Nephron (organoid): ENCODE data around the gene GRIK3.

ENCODE experiments used
- H3K27ac Mint-ChIP-seq, 3 experiments: 2 replicates each; pipeline ENCODE4 v1.8.0; 2020; ENCODE audit warnings: mixed read lengths in 3 of 3, mild to moderate bottlenecking in 2 of 3, moderate library complexity in 1 of 3
- H3K27me3 Mint-ChIP-seq: 2 replicates; pipeline ENCODE4 v1.8.0; 2021; ENCODE audit warnings: low read depth, mild to moderate bottlenecking, moderate library complexity, mixed read lengths
- H3K36me3 Mint-ChIP-seq: 2 replicates; pipeline ENCODE4 v1.8.0; 2020; ENCODE audit warnings: low read depth, mixed read lengths
- H3K4me1 Mint-ChIP-seq: 2 replicates; pipeline ENCODE4 v1.8.0; 2020; ENCODE audit warnings: mixed read lengths
- H3K4me3 Mint-ChIP-seq, 3 experiments: 2 replicates each; pipeline ENCODE4 v1.8.0; 2020; ENCODE audit warnings: mild to moderate bottlenecking in 3 of 3, mixed read lengths in 3 of 3, moderate library complexity in 2 of 3
- H3K9me3 Mint-ChIP-seq: 2 replicates; pipeline ENCODE4 v1.8.0; 2020; ENCODE audit warnings: mixed read lengths
- TF ChIP-seq, protein P1 (sequence below), 3 experiments: fragments of 200-600 bp; sonication (generic); IDR thresholded peaks; one replicate each; pipeline ENCODE4 v1.5.0; 2021; ENCODE audit warnings: antibody characterized with exemption in 3 of 3; ENCODE audit not compliant: unreplicated experiment in 3 of 3

Gene GRIK3

DNA sequence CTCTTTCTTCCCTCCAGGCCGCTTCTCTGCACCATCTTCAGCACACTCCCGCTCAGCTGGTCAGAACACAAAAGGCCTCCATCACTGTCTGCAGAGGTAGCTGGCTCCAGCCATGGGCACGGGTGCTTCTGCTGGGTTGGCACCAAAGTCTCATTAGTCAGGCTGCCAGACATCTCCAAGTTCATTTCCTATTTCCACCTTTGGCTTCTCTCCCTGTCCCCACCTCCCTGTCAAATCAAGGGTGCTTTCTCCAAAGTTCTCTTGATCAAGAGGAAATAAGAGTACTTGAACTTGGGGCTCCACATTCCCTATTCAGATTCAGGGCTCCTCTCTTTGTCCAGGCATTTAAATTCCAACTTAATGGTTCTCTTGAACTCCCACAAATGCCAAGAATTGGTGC, 33.9 kb upstream of the GRIK3 start:
- H3K9me3 Mint-ChIP-seq = no peaks in the 10 kb centered on the region

DNA sequence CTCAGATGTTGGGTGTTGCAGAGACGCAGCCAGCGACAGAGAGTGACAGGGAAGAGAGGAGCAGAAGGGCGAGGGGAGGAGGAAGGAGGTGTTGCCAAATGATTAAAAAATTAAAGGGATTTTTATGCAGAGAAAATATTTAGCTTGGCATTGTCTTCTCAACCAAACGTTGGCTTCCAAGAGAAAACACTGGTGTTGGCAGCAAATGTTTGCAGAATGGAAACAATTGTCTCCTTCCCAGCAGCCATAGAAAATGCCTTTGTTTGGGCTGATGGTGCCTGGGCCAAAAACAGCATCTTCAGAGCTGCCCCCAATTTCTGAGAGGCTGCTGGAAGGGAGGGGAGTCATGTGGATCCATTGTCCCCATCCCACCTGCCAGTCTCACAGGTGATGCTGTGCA, 29.7 kb upstream of the GRIK3 start:
- H3K4me1 Mint-ChIP-seq = no peaks in the 10 kb centered on the region
- peaks cover 60% of the 10 kb centered on the region for H3K27me3 Mint-ChIP-seq
- no peaks in the 10 kb centered on the region for H3K36me3 Mint-ChIP-seq
- no peaks in the 10 kb centered on the region for H3K9me3 Mint-ChIP-seq
- H3K4me3 Mint-ChIP-seq = no peak overlapping the region
- no peak overlapping the region for H3K27ac Mint-ChIP-seq
- TF ChIP-seq, protein P1, sequence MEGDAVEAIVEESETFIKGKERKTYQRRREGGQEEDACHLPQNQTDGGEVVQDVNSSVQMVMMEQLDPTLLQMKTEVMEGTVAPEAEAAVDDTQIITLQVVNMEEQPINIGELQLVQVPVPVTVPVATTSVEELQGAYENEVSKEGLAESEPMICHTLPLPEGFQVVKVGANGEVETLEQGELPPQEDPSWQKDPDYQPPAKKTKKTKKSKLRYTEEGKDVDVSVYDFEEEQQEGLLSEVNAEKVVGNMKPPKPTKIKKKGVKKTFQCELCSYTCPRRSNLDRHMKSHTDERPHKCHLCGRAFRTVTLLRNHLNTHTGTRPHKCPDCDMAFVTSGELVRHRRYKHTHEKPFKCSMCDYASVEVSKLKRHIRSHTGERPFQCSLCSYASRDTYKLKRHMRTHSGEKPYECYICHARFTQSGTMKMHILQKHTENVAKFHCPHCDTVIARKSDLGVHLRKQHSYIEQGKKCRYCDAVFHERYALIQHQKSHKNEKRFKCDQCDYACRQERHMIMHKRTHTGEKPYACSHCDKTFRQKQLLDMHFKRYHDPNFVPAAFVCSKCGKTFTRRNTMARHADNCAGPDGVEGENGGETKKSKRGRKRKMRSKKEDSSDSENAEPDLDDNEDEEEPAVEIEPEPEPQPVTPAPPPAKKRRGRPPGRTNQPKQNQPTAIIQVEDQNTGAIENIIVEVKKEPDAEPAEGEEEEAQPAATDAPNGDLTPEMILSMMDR (IDR thresholded peaks at IDR 0.05; ENCODE audit: unreplicated experiment in 3 of 3) = no peak

More for the DNA sequence above, 33.9 kb upstream of the GRIK3 start:
- peaks cover 43% of the 10 kb centered on the region for H3K27me3 Mint-ChIP-seq
- H3K27ac Mint-ChIP-seq = no peak overlapping the region
- TF ChIP-seq, protein P1 (IDR thresholded peaks at IDR 0.05; ENCODE audit: unreplicated experiment in 3 of 3) = no peak
- no peaks in the 10 kb centered on the region for H3K4me1 Mint-ChIP-seq
- H3K4me3 Mint-ChIP-seq = no peak overlapping the region
- no peaks in the 10 kb centered on the region for H3K36me3 Mint-ChIP-seq

DNA sequence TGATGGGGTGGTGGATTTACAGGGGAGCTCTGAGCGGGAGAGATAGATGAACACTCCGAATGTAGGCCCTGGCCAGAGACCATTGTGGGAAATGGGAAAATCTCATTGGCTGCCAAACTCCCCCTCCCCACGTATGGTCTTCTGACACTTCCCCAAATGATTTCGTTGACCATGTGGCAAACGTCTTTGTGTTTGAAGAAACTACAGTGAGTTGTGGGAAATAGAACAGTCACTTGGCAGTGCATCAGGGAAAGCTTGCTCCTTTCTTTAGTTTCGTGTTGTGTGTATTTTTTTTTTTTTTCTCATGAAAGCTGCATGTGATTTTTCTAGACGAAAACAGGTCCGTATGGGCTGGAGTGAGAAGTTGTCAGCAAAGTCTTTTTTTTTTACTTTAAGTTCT, 25.0 kb upstream of the GRIK3 start:
- Mint-ChIP-seq H3K27ac (no peak overlapping the region), H3K36me3 (no peaks in the 10 kb centered on the region), H3K4me3 (no peak overlapping the region), H3K9me3 (no peaks in the 10 kb centered on the region), H3K4me1 (no peaks in the 10 kb centered on the region), H3K27me3 (peaks cover 44% of the 10 kb centered on the region)
- TF ChIP-seq, protein P1 (IDR thresholded peaks at IDR 0.05; ENCODE audit: unreplicated experiment in 3 of 3) = no peak

DNA sequence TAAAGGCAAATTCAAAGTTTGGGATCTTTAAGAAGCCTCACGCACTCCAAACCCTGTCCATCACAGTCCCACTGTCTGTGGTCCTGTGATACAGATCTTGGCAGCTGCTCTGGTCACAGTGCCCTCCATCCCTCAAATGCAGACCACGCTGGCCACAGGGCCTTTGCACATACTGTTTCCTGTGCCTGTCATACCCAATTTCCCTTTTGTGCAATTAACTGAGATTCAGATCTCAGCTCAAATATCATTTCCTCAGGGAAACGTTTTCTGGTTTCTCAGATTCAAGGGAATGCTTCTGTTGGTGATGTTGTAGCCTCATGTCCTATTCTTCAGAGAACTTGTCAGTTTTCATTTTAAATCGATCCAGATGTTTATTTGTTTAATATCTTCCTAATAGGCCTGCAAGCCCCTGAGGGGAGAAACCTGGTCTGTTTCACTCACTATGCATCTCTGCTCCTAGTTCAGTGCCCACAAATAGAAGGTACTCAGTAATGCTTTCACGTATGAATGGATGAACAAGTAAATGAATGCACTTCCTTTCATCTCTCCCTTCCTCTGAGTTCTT, 24.2 kb upstream of the GRIK3 start:
- H3K36me3 Mint-ChIP-seq = no peaks in the 10 kb centered on the region
- no peak overlapping the region for H3K27ac Mint-ChIP-seq
- H3K9me3 Mint-ChIP-seq = no peaks in the 10 kb centered on the region
- TF ChIP-seq, protein P1 (IDR thresholded peaks at IDR 0.05; ENCODE audit: unreplicated experiment in 3 of 3) = no peak
- no peaks in the 10 kb centered on the region for H3K4me1 Mint-ChIP-seq
- no peak overlapping the region for H3K4me3 Mint-ChIP-seq
- H3K27me3 Mint-ChIP-seq = peaks cover 37% of the 10 kb centered on the region

DNA sequence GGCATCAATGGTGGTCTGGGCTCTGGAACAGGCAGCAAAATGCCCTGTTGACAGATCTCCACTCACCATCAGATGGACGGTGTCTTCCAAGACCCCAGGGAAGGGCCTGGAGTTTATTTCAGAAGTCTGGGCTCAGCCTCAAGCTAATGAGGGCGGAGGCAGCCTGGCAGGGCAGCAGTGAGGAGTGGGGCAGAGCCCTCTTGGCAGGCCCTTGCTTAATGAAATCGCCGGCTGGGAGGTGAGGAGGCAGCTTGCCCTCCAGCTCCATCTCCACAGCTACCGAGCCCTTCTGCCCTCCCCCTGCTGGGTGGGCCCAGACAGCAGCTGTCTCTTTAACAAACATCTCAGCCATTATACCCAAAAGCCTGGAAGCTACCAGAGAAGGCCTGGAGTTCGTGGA, 22.0 kb upstream of the GRIK3 start:
- TF ChIP-seq, protein P1 (IDR thresholded peaks at IDR 0.05; ENCODE audit: unreplicated experiment in 3 of 3) = no peak
- H3K36me3 Mint-ChIP-seq = no peaks in the 10 kb centered on the region
- no peaks in the 10 kb centered on the region for H3K9me3 Mint-ChIP-seq
- no peaks in the 10 kb centered on the region for H3K4me1 Mint-ChIP-seq
- H3K27ac Mint-ChIP-seq = no peak overlapping the region
- peaks cover 37% of the 10 kb centered on the region for H3K27me3 Mint-ChIP-seq
- H3K4me3 Mint-ChIP-seq = no peak overlapping the region

DNA sequence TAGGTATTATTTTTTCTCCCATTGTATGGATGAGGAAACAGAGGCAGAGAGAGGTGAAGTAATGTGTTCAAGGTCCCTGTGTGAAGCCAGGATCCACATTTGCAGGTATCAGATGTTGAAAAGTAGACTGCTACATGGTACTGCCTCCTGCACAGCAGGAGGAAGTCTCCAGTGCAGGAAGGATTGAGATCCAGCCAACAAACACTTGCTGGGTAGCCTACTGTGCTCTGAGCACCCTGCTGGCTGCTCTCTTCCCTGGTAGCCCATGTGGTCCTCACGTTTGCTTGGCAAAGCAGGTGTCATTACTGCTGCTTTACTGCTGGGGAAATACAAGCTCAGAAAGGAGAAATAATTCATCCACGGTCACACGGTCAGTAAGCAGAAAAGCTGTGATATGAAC, 21.3 kb upstream of the GRIK3 start:
- Mint-ChIP-seq H3K27me3 (peaks cover 33% of the 10 kb centered on the region), H3K4me3 (no peak overlapping the region), H3K9me3 (no peaks in the 10 kb centered on the region), H3K4me1 (no peaks in the 10 kb centered on the region), H3K27ac (no peak overlapping the region), H3K36me3 (no peaks in the 10 kb centered on the region)
- TF ChIP-seq, protein P1 (IDR thresholded peaks at IDR 0.05; ENCODE audit: unreplicated experiment in 3 of 3) = no peak
